ENCODE data around the gene GALNTL6. TPM values are rescaled to one million over a fixed set of nuclear protein-coding genes. Genes with fewer than 3 reads are reported as not detected.

Gene GALNTL6
- total RNA-seq, 4 donors from 2014 or later: 0.26 to 4.0 (median 1.5) TPM; not detected in 1

- Histone ChIP-seq H3K27ac (no peak overlapping the region), H3K4me1 (no peaks in the 10 kb centered on the region), H3K27me3 (no peaks in the 10 kb centered on the region), H3K9me3 (no peaks in the 10 kb centered on the region), H3K36me3 (no peaks in the 10 kb centered on the region), H3K4me3 (no peak overlapping the region)
- no peak for DNase-seq (ENCODE audit: low spot score in 2 of 2)
- TF ChIP-seq POLR2AphosphoS5 (IDR thresholded peaks at IDR 0.05): no peak
- TF ChIP-seq CTCF (IDR thresholded peaks at IDR 0.05): no peak
- no peak for TF ChIP-seq EP300 (IDR thresholded peaks at IDR 0.05)
- TF ChIP-seq POLR2A (IDR thresholded peaks at IDR 0.05): no peak
Measured at GRCh38 chr4:172109466-172109865, 296.3 kb downstream of the GALNTL6 start.

- no peak overlapping the region for H3K4me3 ChIP-seq
- H3K27ac ChIP-seq: no peak overlapping the region
- H3K9me3 ChIP-seq: no peaks in the 10 kb centered on the region
- H3K36me3 ChIP-seq: no peaks in the 10 kb centered on the region
- WGBS: 82% methylated on average over 1 of the region's 1 CpG
- no peak for DNase-seq (ENCODE audit: low spot score in 2 of 2)
- H3K4me1 ChIP-seq: no peaks in the 10 kb centered on the region
- H3K27me3 ChIP-seq: no peaks in the 10 kb centered on the region
- TF ChIP-seq POLR2AphosphoS5 (IDR thresholded peaks at IDR 0.05) (no peak), POLR2A (IDR thresholded peaks at IDR 0.05) (no peak), EP300 (IDR thresholded peaks at IDR 0.05) (no peak), CTCF (IDR thresholded peaks at IDR 0.05) (no peak)
Measured at GRCh38 chr4:172124656-172125308, 311.6 kb downstream of the GALNTL6 start.

- TF ChIP-seq POLR2AphosphoS5 (IDR thresholded peaks at IDR 0.05): no peak
- TF ChIP-seq CTCF (IDR thresholded peaks at IDR 0.05): no peak
- TF ChIP-seq POLR2A (IDR thresholded peaks at IDR 0.05): no peak
- TF ChIP-seq EP300 (IDR thresholded peaks at IDR 0.05): no peak
- H3K36me3 ChIP-seq: no peaks in the 10 kb centered on the region
Measured at GRCh38 chr4:172125443-172125842, 312.2 kb downstream of the GALNTL6 start.

GRCh38 chr4:172127168-172127567, 314.0 kb downstream of the GALNTL6 start:
- no peaks in the 10 kb centered on the region for H3K9me3 ChIP-seq
- H3K4me1 ChIP-seq: no peaks in the 10 kb centered on the region
- TF ChIP-seq POLR2AphosphoS5 (IDR thresholded peaks at IDR 0.05) (no peak), POLR2A (IDR thresholded peaks at IDR 0.05) (no peak), CTCF (IDR thresholded peaks at IDR 0.05) (no peak), EP300 (IDR thresholded peaks at IDR 0.05) (no peak)
- no peak for DNase-seq (ENCODE audit: low spot score in 2 of 2)
- no peak overlapping the region for H3K27ac ChIP-seq
- 75% methylated on average over 2 of the region's 4 CpGs for WGBS
- H3K36me3 ChIP-seq: no peaks in the 10 kb centered on the region
- no peaks in the 10 kb centered on the region for H3K27me3 ChIP-seq
- no peak overlapping the region for H3K4me3 ChIP-seq

More at GRCh38 chr4:172125443-172125842, 312.2 kb downstream of the GALNTL6 start:
- Histone ChIP-seq H3K27ac (no peak overlapping the region), H3K27me3 (no peaks in the 10 kb centered on the region), H3K4me3 (no peak overlapping the region), H3K4me1 (no peaks in the 10 kb centered on the region), H3K9me3 (no peaks in the 10 kb centered on the region)
- no peak for DNase-seq (ENCODE audit: low spot score in 2 of 2)

GRCh38 chr4:172129593-172129992, 316.4 kb downstream of the GALNTL6 start:
- Histone ChIP-seq H3K9me3 (no peaks in the 10 kb centered on the region), H3K36me3 (no peaks in the 10 kb centered on the region), H3K4me3 (no peak overlapping the region), H3K27me3 (no peaks in the 10 kb centered on the region), H3K4me1 (no peaks in the 10 kb centered on the region), H3K27ac (no peak overlapping the region)
- DNase-seq (ENCODE audit: low spot score in 2 of 2): no peak
- TF ChIP-seq POLR2A (IDR thresholded peaks at IDR 0.05) (no peak), EP300 (IDR thresholded peaks at IDR 0.05) (no peak), CTCF (IDR thresholded peaks at IDR 0.05) (no peak), POLR2AphosphoS5 (IDR thresholded peaks at IDR 0.05) (no peak)
- 52% methylated on average over 1 of the region's 1 CpG for WGBS

Data from suprapubic skin (tissue), 4 donors.